Measurements from ENCODE around the gene PDE8B. TPM values are rescaled to one million over a fixed set of nuclear protein-coding genes. Genes with fewer than 3 reads are reported as not detected.

The PDE8B gene, protein sequence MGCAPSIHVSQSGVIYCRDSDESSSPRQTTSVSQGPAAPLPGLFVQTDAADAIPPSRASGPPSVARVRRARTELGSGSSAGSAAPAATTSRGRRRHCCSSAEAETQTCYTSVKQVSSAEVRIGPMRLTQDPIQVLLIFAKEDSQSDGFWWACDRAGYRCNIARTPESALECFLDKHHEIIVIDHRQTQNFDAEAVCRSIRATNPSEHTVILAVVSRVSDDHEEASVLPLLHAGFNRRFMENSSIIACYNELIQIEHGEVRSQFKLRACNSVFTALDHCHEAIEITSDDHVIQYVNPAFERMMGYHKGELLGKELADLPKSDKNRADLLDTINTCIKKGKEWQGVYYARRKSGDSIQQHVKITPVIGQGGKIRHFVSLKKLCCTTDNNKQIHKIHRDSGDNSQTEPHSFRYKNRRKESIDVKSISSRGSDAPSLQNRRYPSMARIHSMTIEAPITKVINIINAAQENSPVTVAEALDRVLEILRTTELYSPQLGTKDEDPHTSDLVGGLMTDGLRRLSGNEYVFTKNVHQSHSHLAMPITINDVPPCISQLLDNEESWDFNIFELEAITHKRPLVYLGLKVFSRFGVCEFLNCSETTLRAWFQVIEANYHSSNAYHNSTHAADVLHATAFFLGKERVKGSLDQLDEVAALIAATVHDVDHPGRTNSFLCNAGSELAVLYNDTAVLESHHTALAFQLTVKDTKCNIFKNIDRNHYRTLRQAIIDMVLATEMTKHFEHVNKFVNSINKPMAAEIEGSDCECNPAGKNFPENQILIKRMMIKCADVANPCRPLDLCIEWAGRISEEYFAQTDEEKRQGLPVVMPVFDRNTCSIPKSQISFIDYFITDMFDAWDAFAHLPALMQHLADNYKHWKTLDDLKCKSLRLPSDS
- not detected in 2 replicates for total RNA-seq

DNA sequence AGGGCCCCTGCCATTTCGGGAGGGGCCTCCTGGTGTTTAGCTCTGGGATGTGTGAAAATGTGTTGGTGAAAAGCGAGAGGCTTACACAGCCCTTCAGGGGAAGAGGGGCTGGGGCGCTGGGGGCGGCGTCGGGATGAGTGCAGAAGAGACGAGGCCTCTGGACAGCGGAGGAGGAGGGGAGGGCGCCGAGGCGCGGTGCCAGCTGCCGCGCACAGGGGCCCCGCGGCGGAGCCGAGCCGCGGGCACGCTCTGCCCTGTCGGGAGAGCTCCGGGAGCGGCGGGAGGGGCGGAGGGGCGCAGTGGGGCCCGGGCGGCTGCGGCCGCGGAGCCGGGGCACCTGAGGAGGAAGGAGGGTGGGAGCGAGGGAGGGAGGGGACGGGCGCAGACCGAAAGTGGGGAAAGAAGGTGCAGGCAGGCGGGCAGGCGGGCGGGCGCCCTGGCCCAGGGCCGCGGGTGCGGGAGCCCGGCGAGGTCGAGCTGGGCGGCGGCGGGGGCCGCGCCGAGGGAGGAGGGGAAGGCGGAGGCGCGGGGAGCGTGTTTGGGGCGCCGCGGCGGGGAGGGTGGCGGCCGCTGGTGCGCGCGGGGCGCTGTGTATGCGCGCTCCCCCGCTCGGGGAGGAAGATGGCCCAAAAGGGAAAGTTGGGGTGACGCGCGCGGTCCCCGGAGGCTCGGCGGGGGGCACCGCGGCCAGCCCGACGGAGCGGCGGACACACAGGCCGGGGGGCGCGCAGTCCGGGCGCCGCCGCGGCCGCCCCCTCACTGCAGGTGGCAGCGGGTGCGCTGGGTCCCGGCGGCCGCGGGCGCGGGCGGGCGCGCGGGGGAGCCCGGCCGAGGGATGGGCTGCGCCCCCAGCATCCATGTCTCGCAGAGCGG lies at the start of gene PDE8B:
TSS of gene PDE8B (plus strand) at position 590 of the 873 bp plus-strand sequence. CDS start at position 836, 246 bp downstream.

Other genes starting within 250 kb of the PDE8B start
- 23.1 and 28.1 TPM in 2 replicates for gene AGGF1, start 180.3 kb upstream of the PDE8B start, total RNA-seq
- 1.4 and 3.2 TPM in 2 replicates for gene ZBED3, start 123.4 kb upstream of the PDE8B start, total RNA-seq